K562 (cell line): ENCODE data around the gene CCL19. TPM values are rescaled to one million over a fixed set of nuclear protein-coding genes. Genes with fewer than 3 reads are reported as not detected.

Experiments used
- CREM ChIP-seq: IDR thresholded peaks from 2 replicates; pipeline ENCODE4 v1.6.1; 2014; ENCODE audit warnings: antibody characterized with exemption, low read depth
- EP400 ChIP-seq: fragments of 450-650 bp; IDR thresholded peaks from 2 replicates; pipeline ENCODE4 v1.6.1; 2017; ENCODE audit warnings: antibody characterized with exemption, mild to moderate bottlenecking, moderate library complexity
- FOXO4 ChIP-seq: fragments of 450-650 bp; formaldehyde crosslinking; IDR thresholded peaks from 2 replicates; pipeline ENCODE4 v1.4.0; 2020; ENCODE audit warnings: mild to moderate bottlenecking, moderate library complexity
- HINFP ChIP-seq: fragments of 450-650 bp; conservative IDR thresholded peaks from 2 replicates; pipeline ENCODE4 v1.6.1; 2016; ENCODE audit warnings: missing genetic modification characterization, low read depth, mild to moderate bottlenecking, control low read depth, missing compliant biosample characterization
- KDM2B ChIP-seq: fragments of 250-450 bp; sonication (Bioruptor Pico); IDR thresholded peaks from 2 replicates; pipeline ENCODE4 v1.8.0; 2021; ENCODE audit warnings: mild to moderate bottlenecking, moderate library complexity
- L3MBTL2 ChIP-seq: fragments of 450-650 bp; IDR thresholded peaks from 2 replicates; pipeline ENCODE4 v1.6.1; 2016; ENCODE audit warnings: mild to moderate bottlenecking, moderate library complexity
- MAZ ChIP-seq, 2 experiments: fragments of 450-650 bp in 1 of 2; sonication (generic) in 1 of 2; formaldehyde crosslinking; IDR thresholded peaks in 1 of 2; conservative IDR thresholded peaks in 1 of 2; 2 replicates each; pipeline versions ENCODE4 v1.4.0 to v1.5.0; 2020; ENCODE audit warnings: mild to moderate bottlenecking in 1 of 2, missing genetic modification reagents in 1 of 2
- MLX ChIP-seq, 2 experiments: fragments of 450-650 bp in 1 of 2; sonication (generic) in 1 of 2; formaldehyde crosslinking; conservative IDR thresholded peaks; 2 replicates each; pipeline versions ENCODE4 v1.4.0 to v1.8.1; 2020 to 2022; ENCODE audit warnings: mild to moderate bottlenecking in 1 of 2, missing genetic modification reagents in 1 of 2
- PRPF4 ChIP-seq: fragments of 200-400 bp; formaldehyde crosslinking; IDR thresholded peaks from one replicate; pipeline ENCODE4 v1.6.1; 2017; ENCODE audit warnings: low read length, low read depth, mild to moderate bottlenecking; ENCODE audit not compliant: insufficient read depth, poor library complexity, severe bottlenecking
- SMARCB1 ChIP-seq: IDR thresholded peaks from 2 replicates; pipeline ENCODE4 v1.6.1; 2011; ENCODE audit warnings: improper control_type of control experiment, low read depth; ENCODE audit not compliant: insufficient read length
- XRCC5 ChIP-seq: fragments of 200-400 bp; formaldehyde crosslinking; IDR thresholded peaks from 2 replicates; pipeline ENCODE4 v1.6.1; 2017; ENCODE audit warnings: low read depth, mild to moderate bottlenecking, low read length
- ZNF280B ChIP-seq: fragments of 250-450 bp; sonication (Bioruptor Pico); IDR thresholded peaks from 2 replicates; pipeline ENCODE4 v1.5.1; 2021; ENCODE audit warnings: mild to moderate bottlenecking
- ZNF57 ChIP-seq: fragments of 450-650 bp; formaldehyde crosslinking; IDR thresholded peaks from 2 replicates; pipeline ENCODE4 v1.4.0; 2020; ENCODE audit warnings: mild to moderate bottlenecking, moderate library complexity
- ZNF717 ChIP-seq: fragments of 250-450 bp; sonication (Bioruptor Pico); IDR thresholded peaks from 2 replicates; pipeline ENCODE4 v1.5.0; 2021
- ZNF785 ChIP-seq: fragments of 250-450 bp; sonication (Bioruptor Pico); IDR thresholded peaks from 2 replicates; pipeline ENCODE4 v1.4.0; 2020; ENCODE audit warnings: mild to moderate bottlenecking
- polyA plus RNA-seq, 8 experiments: library from polyadenylated mRNA; depleted of rRNA in 4 of 8; stranded (reverse) in 5 of 8; unstranded in 3 of 8; fragments of >200 nt; fragmentation: Nextera tagmentation in 2 of 8; fragmentation: Illumina TruSeq in 1 of 8; extraction: Ambion mirVana in 2 of 8; extraction: Trizol in 1 of 8; gene quantifications; 2 replicates each; pipeline versions ENCODE4 v1.2.1 to v1.2.3, GENCODE V29; 2011 to 2014; ENCODE audit warnings: inconsistent platforms in 1 of 8, missing spikeins in 1 of 8
- total RNA-seq, 7 experiments: library from RNA; depleted of rRNA in 6 of 7; stranded (reverse); fragments of >200 nt in 6 of 7; fragmentation: Illumina TruSeq in 2 of 7; extraction: Trizol in 2 of 7; gene quantifications; 2 replicates each; pipeline versions ENCODE4 v1.2.1 to v1.2.3, GENCODE V29; 2011 to 2021; ENCODE audit warnings: low replicate concordance in 1 of 7
- TF ChIP-seq, protein P1 (sequence below): sonication (generic); formaldehyde crosslinking; IDR thresholded peaks from 2 replicates; pipeline ENCODE4 v1.9.0; 2022; ENCODE audit warnings: mild to moderate bottlenecking, missing genetic modification reagents
- TF ChIP-seq, protein P2 (sequence below), 3 experiments: IDR thresholded peaks in 2 of 3; conservative IDR thresholded peaks in 1 of 3; 2 replicates each; pipeline ENCODE4 v1.5.1; 2011 to 2012; ENCODE audit warnings: low read length in 3 of 3, mild to moderate bottlenecking in 3 of 3, control low read depth in 2 of 3, improper control_type of control experiment in 1 of 3, inconsistent platforms in 1 of 3, low read depth in 1 of 3, mixed read lengths in 1 of 3, moderate library complexity in 1 of 3; ENCODE audit not compliant: insufficient read depth in 2 of 3

The CCL19 gene
- total and polyA plus RNA-seq, 9 of the 15 experiments (the other 6 are each of a cell fraction or from before 2014, with no cell fraction given), result not detected

GRCh38 chr9:34646211-34647083 lies 44.6 kb downstream of the CCL19 start, which contains the start of gene GALT (continued):
- peak; percentile 34; the same call in 1 of the 2 replicates for TF ChIP-seq HINFP
- TF ChIP-seq MLX (CRISPR knock-in tag; conservative IDR thresholded peaks at IDR 0.05), result no peak
- TF ChIP-seq MAZ (CRISPR knock-in tag; conservative IDR thresholded peaks at IDR 0.05 in 1 of 2, IDR thresholded peaks at IDR 0.05 in 1 of 2), result peak; percentile 50 to 74; a peak in 3 of 4 replicates
- TF ChIP-seq, protein P1, sequence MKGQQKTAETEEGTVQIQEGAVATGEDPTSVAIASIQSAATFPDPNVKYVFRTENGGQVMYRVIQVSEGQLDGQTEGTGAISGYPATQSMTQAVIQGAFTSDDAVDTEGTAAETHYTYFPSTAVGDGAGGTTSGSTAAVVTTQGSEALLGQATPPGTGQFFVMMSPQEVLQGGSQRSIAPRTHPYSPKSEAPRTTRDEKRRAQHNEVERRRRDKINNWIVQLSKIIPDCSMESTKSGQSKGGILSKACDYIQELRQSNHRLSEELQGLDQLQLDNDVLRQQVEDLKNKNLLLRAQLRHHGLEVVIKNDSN (CRISPR knock-in tag), result peak; percentile 100
- peak; percentile 59; the same call in 1 of the 2 replicates for TF ChIP-seq EP400
- no peak for TF ChIP-seq ZNF57
- TF ChIP-seq KDM2B (CRISPR knock-in tag), result no peak
- no peak for TF ChIP-seq XRCC5
- TF ChIP-seq FOXO4 (CRISPR knock-in tag), result no peak
- TF ChIP-seq PRPF4, result no peak
- no peak for TF ChIP-seq SMARCB1
- TF ChIP-seq, protein P2, sequence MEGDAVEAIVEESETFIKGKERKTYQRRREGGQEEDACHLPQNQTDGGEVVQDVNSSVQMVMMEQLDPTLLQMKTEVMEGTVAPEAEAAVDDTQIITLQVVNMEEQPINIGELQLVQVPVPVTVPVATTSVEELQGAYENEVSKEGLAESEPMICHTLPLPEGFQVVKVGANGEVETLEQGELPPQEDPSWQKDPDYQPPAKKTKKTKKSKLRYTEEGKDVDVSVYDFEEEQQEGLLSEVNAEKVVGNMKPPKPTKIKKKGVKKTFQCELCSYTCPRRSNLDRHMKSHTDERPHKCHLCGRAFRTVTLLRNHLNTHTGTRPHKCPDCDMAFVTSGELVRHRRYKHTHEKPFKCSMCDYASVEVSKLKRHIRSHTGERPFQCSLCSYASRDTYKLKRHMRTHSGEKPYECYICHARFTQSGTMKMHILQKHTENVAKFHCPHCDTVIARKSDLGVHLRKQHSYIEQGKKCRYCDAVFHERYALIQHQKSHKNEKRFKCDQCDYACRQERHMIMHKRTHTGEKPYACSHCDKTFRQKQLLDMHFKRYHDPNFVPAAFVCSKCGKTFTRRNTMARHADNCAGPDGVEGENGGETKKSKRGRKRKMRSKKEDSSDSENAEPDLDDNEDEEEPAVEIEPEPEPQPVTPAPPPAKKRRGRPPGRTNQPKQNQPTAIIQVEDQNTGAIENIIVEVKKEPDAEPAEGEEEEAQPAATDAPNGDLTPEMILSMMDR (IDR thresholded peaks at IDR 0.05 in 2 of 3, conservative IDR thresholded peaks at IDR 0.05 in 1 of 3; ENCODE audit: insufficient read depth in 2 of 3, low read depth in 1 of 3, low read length in 3 of 3), result peak; percentile 65 to 97 (median 80)
- peak; percentile 69 for TF ChIP-seq L3MBTL2
- TF ChIP-seq ZNF785 (CRISPR knock-in tag), result no peak
- TF ChIP-seq CREM, result no peak
- TF ChIP-seq ZNF280B, result no peak
- TF ChIP-seq ZNF717 (CRISPR knock-in tag), result no peak
